Right lobe of liver (tissue), 4 donors: ENCODE data around the gene ZFAND3.

ENCODE experiments used
- POLR2A ChIP-seq: fragments of 450-650 bp; IDR thresholded peaks from one replicate; pipeline ENCODE4 v1.6.1; 2017; ENCODE audit warnings: antibody characterized with exemption, mild to moderate bottlenecking
- TF ChIP-seq, protein P1 (sequence below), 4 donors: fragments of 200-600 bp in 3 of 4; fragments of 450-650 bp in 1 of 4; IDR thresholded peaks; one replicate each; pipeline versions ENCODE4 v1.5.1 to v1.8.0; 2016 to 2022; ENCODE audit warnings: antibody characterized with exemption in 4 of 4, mild to moderate bottlenecking in 2 of 4
- donor health status: DM: no; HTN: no; CAD: no.
- donor health status: DM: no; HTN: no; CAD: no.
- donor health status: DM: no; HTN: yes; CAD: no.

DNA sequence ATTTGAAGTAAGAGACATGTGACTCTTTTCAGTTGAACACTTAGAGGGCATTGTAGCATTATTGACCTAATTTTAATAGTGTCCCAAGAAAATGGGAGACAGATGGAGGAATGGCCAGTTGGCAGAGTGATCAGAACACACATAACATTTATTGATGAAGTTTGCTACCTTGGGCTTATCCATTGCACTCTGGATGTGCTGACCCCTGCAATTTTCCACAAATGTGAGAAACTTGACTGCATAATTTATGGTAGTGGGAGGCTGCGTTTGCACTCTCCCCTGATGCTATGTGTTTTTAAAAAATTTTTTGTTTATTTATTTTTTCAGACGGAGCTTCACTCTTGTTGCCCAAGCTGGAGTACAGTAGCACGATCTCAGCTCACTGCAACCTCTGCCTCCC, 95.9 kb downstream of the ZFAND3 start:
- no peak for TF ChIP-seq POLR2A
- TF ChIP-seq, protein P1, sequence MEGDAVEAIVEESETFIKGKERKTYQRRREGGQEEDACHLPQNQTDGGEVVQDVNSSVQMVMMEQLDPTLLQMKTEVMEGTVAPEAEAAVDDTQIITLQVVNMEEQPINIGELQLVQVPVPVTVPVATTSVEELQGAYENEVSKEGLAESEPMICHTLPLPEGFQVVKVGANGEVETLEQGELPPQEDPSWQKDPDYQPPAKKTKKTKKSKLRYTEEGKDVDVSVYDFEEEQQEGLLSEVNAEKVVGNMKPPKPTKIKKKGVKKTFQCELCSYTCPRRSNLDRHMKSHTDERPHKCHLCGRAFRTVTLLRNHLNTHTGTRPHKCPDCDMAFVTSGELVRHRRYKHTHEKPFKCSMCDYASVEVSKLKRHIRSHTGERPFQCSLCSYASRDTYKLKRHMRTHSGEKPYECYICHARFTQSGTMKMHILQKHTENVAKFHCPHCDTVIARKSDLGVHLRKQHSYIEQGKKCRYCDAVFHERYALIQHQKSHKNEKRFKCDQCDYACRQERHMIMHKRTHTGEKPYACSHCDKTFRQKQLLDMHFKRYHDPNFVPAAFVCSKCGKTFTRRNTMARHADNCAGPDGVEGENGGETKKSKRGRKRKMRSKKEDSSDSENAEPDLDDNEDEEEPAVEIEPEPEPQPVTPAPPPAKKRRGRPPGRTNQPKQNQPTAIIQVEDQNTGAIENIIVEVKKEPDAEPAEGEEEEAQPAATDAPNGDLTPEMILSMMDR (IDR thresholded peaks at IDR 0.05), result no peak
